Osteocyte (in vitro differentiated cells): ENCODE measurements around the gene PDE3B. TPM values are rescaled to one million over a fixed set of nuclear protein-coding genes. Genes with fewer than 3 reads are reported as not detected.
"Not testable (repeated sequence)": the region's sequence is repeated elsewhere in the genome, so short reads cannot be mapped to it uniquely, and the experiment has no call there.

ENCODE experiments used
- DNase-seq: peaks from one replicate; pipeline ENCODE4 v3.0.0; 2021; ENCODE audit warnings: mixed read lengths; ENCODE audit not compliant: unreplicated experiment; ENCODE audit errors: extremely low spot score
- H3K27ac Mint-ChIP-seq: one replicate; pipeline ENCODE4 v1.8.0; 2021; ENCODE audit warnings: mild to moderate bottlenecking, mixed read lengths; ENCODE audit not compliant: unreplicated experiment
- H3K27me3 Mint-ChIP-seq: one replicate; pipeline ENCODE4 v1.8.0; 2021; ENCODE audit warnings: mixed read lengths; ENCODE audit not compliant: unreplicated experiment
- H3K36me3 Mint-ChIP-seq: one replicate; pipeline ENCODE4 v1.8.0; 2021; ENCODE audit warnings: mixed read lengths; ENCODE audit not compliant: unreplicated experiment
- H3K4me1 Mint-ChIP-seq: one replicate; pipeline ENCODE4 v1.8.0; 2021; ENCODE audit warnings: mixed read lengths; ENCODE audit not compliant: unreplicated experiment
- H3K4me3 Mint-ChIP-seq: one replicate; pipeline ENCODE4 v1.8.0; 2021; ENCODE audit warnings: mild to moderate bottlenecking, moderate library complexity, mixed read lengths; ENCODE audit not compliant: unreplicated experiment
- H3K9me3 Mint-ChIP-seq: one replicate; pipeline ENCODE4 v1.8.0; 2021; ENCODE audit warnings: mixed read lengths; ENCODE audit not compliant: unreplicated experiment
- total RNA-seq: library from RNA; stranded (reverse); gene quantifications from 2 replicates; pipeline ENCODE4 v1.2.1, GENCODE V29; 2021
- TF ChIP-seq, protein P1 (sequence below): fragments of 200-600 bp; sonication (generic); IDR thresholded peaks from 2 replicates; pipeline ENCODE4 v1.5.0; 2021; ENCODE audit warnings: antibody characterized with exemption, mild to moderate bottlenecking, moderate library complexity

Gene PDE3B
- total RNA-seq, 1 donor from 2014 or later, result 0.08 TPM

DNA sequence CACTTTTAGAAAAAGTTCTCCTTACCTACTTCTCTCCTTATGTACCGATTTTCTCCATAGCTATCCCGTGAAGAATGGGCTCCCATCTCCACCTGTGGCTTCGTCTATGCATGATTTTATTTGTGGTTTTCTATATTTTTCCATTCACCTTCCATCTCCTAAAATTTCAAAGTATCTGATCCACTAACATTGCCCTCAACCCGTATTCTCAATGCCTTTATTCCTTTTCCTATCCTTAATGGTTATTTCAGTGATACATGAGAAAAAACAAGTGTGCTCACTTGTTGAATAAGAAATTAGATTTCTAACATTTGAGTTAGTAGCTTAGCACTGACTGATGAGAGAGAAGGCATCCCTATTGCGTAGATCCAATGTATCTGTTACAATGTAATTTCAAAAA is 231.6 kb downstream of the PDE3B start:
- H3K9me3 Mint-ChIP-seq, result no peaks in the 10 kb centered on the region

DNA sequence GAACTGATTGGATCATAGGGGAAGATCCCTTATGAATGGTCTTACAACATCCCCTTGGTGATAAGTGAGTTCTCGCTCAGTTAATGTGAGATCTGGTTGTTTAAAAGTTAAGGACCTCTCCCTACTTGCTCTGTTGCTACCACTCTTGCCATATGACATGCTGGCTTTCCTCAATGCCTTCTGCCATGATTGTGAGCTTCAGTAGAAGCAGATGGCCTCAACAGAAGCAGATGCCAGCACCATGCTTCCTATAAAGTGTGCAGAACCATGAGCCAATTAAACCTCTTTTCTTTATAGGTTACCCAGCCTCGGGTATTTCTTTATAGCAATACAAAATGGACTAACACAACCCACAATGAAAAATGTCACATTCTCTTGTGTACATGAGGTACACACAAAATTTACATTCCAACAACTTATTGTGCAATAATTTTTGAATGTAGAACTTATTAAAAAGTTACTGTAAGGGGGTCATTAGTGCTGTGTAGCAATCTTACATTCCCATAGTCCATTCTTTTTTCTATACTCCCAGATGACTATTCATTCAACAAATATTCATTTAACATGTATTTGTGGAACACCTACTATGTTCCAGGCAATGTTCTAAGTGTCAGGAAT is 238.1 kb downstream of the PDE3B start:
- Mint-ChIP-seq H3K4me3 (no peak overlapping the region), H3K36me3 (peaks cover 5% of the 10 kb centered on the region), H3K9me3 (no peaks in the 10 kb centered on the region), H3K27me3 (no peaks in the 10 kb centered on the region), H3K27ac (no peak overlapping the region), H3K4me1 (no peaks in the 10 kb centered on the region)
- DNase-seq, result no peak
- TF ChIP-seq, protein P1, sequence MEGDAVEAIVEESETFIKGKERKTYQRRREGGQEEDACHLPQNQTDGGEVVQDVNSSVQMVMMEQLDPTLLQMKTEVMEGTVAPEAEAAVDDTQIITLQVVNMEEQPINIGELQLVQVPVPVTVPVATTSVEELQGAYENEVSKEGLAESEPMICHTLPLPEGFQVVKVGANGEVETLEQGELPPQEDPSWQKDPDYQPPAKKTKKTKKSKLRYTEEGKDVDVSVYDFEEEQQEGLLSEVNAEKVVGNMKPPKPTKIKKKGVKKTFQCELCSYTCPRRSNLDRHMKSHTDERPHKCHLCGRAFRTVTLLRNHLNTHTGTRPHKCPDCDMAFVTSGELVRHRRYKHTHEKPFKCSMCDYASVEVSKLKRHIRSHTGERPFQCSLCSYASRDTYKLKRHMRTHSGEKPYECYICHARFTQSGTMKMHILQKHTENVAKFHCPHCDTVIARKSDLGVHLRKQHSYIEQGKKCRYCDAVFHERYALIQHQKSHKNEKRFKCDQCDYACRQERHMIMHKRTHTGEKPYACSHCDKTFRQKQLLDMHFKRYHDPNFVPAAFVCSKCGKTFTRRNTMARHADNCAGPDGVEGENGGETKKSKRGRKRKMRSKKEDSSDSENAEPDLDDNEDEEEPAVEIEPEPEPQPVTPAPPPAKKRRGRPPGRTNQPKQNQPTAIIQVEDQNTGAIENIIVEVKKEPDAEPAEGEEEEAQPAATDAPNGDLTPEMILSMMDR, result no peak

More for the DNA sequence above, 231.6 kb downstream of the PDE3B start:
- TF ChIP-seq, protein P1, result no peak
- Mint-ChIP-seq H3K36me3 (peaks cover 5% of the 10 kb centered on the region), H3K4me1 (peaks cover 6% of the 10 kb centered on the region), H3K4me3 (no peak overlapping the region), H3K27ac (no peak overlapping the region), H3K27me3 (no peaks in the 10 kb centered on the region)
- no peak for DNase-seq

DNA sequence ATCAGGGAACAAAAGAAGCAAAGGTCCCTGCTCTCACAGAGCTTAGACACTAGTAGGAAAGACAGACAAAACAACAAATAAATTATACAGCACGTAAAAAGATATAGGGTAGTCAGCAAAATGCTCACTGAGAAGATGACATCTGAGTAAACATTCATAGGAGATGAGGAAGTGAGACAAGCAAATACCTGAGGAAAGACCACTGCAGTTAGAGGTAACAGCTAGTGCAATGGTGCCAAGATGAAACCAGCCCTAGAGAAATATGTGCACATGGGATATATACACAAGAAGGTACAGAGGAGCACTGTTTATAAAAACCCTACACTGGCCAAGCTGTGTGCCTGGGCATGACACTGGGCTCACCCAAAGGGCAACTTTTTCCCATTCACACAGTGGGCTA is 238.6 kb downstream of the PDE3B start:
- H3K27ac Mint-ChIP-seq, result no peak overlapping the region
- peaks cover 5% of the 10 kb centered on the region for H3K36me3 Mint-ChIP-seq
- H3K27me3 Mint-ChIP-seq, result no peaks in the 10 kb centered on the region
- no peak for DNase-seq
- H3K9me3 Mint-ChIP-seq, result no peaks in the 10 kb centered on the region
- TF ChIP-seq, protein P1, result no peak
- no peaks in the 10 kb centered on the region for H3K4me1 Mint-ChIP-seq
- H3K4me3 Mint-ChIP-seq, result no peak overlapping the region

DNA sequence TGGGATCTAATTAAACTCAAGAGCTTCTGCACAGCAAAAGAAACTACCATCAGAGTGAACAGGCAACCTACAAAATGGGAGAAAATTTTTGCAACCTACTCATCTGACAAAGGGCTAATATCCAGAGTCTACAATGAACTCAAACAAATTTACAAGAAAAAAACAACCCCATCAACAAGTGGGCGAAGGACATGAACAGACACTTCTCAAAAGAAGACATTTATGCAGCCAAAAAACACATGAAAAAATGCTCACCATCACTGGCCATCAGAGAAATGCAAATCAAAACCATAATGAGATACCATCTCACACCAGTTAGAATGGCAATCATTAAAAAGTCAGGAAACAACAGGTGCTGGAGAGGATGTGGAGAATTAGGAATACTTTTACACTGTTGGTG is 240.1 kb downstream of the PDE3B start:
- not testable (repeated sequence) for DNase-seq, H3K4me3 Mint-ChIP-seq, H3K27me3 Mint-ChIP-seq, H3K4me1 Mint-ChIP-seq, H3K9me3 Mint-ChIP-seq, H3K36me3 Mint-ChIP-seq, H3K27ac Mint-ChIP-seq

DNA sequence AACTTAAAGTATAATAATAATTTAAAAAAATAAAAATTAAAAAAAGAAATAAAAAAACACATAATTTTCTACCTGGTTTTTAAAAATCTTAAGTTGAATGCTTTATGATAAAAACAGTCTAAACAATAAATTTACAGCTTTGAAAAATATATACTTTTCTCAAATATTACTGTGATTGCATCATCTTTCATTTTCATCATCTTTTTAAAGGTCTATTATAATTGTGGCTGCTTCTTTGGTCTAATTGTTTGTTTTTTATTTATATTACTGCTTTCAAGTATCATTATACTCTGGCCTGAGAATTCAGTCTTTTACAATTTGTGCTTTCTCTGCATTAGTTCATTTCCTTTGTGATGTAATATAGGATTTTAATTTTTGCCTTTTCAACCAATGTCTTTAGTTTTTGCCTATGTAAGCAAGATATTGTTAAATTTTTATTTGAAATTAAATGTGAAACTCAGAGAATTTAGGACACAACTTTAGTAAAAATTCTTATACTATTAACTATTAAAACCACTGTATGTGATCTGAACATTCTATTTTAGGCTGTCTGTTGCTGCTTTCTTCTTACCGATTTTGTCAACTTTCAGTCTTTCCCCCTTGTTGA is 241.2 kb downstream of the PDE3B start:
- TF ChIP-seq, protein P1, result no peak
- Mint-ChIP-seq H3K36me3 (no peaks in the 10 kb centered on the region), H3K9me3 (no peaks in the 10 kb centered on the region), H3K27ac (no peak overlapping the region), H3K4me3 (no peak overlapping the region), H3K4me1 (peaks cover 4% of the 10 kb centered on the region), H3K27me3 (no peaks in the 10 kb centered on the region)
- no peak for DNase-seq
